HAP-1 (cell line): ENCODE measurements around the gene TXNRD3.
"Not testable (repeated sequence)": the region's sequence is repeated elsewhere in the genome, so short reads cannot be mapped to it uniquely, and the experiment has no call there.

ENCODE experiments used
- DNase-seq, 2 experiments: peaks; one replicate each; pipeline ENCODE4 v3.0.0-alpha.2; 2016 to 2020; ENCODE audit warnings: low spot score in 2 of 2
- H3K27me3 ChIP-seq: fragments of 250-450 bp; sonication (Bioruptor Pico); 2 replicates; pipeline ENCODE4 v1.5.1; 2020; ENCODE audit warnings: low read depth, mild to moderate bottlenecking, moderate library complexity
- H3K36me3 ChIP-seq: fragments of 250-450 bp; sonication (Bioruptor Pico); replicated peaks from 2 replicates; pipeline ENCODE4 v1.5.1; 2020; ENCODE audit warnings: mild to moderate bottlenecking
- H3K4me1 ChIP-seq: fragments of 250-450 bp; sonication (Bioruptor Pico); 2 replicates; pipeline ENCODE4 v1.5.1; 2020; ENCODE audit warnings: mild to moderate bottlenecking
- H3K4me3 ChIP-seq: fragments of 250-450 bp; sonication (Bioruptor Pico); 2 replicates; pipeline ENCODE4 v1.5.1; 2020; ENCODE audit warnings: mild to moderate bottlenecking, moderate library complexity
- H3K9me3 ChIP-seq: fragments of 250-450 bp; sonication (Bioruptor Pico); 2 replicates; pipeline ENCODE4 v1.5.1; 2020; ENCODE audit warnings: mild to moderate bottlenecking, moderate library complexity
- in situ Hi-C: fragments of 300-500 bp; cut with MboI; formaldehyde crosslinking; loops from 3 replicates; pipeline ENCODE4 v1.14.3; 2020; ENCODE audit warnings: low sequenced_read_pairs, inconsistent platforms, mixed read lengths

The TXNRD3 gene

DNA sequence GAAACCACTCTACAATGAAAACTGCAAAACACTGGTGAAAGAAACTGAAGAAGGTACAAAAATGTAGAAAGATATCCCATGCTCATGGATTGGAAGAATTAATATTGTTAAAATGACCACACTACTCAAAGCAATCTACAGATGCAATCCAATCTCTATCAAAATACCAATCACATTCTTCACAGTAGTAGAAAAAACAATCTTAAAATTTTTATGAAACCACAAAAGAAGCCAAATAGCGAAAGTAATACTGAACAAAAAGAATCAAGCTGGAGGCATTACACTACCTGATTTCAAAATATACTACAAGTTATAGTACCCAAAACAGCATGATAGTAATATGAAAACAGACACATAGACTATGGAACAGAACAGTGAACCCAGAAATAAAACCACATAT, 36.9 kb downstream of the TXNRD3 start:
- Histone ChIP-seq H3K27me3 (no peaks in the 10 kb centered on the region), H3K4me3 (no peak overlapping the region), H3K36me3 (0 out of 2 replicates have a peak, but pooled peaks cover 2% of the 10 kb centered on the region), H3K9me3 (no peaks in the 10 kb centered on the region), H3K4me1 (no peaks in the 10 kb centered on the region)
- no peak for DNase-seq
- in situ Hi-C loops, result no loop called here

DNA sequence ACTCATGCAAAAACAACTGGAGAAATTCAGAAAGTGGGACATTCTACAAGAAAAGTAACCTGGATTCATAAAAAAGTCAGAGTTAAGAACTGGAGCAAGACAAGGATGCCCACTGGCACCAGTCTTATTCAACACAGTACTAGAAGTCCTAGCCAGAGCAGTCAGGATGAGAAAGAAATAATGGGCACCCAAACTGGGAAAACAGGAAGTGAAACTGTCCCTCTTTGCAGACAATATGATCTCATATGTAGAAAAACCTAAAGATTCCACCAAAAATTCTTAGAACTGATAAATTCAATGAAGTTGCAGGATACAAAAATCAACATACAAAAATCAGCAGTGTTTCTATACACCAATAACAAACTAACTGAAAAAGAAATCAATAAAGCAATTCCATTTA, 37.4 kb downstream of the TXNRD3 start:
- in situ Hi-C loops, result no loop called here
- H3K4me3 ChIP-seq, result no peak overlapping the region
- H3K27me3 ChIP-seq, result no peaks in the 10 kb centered on the region
- no peaks in the 10 kb centered on the region for H3K9me3 ChIP-seq
- no peak for DNase-seq
- H3K4me1 ChIP-seq, result no peaks in the 10 kb centered on the region
- H3K36me3 ChIP-seq, result 0 out of 2 replicates have a peak, but pooled peaks cover 2% of the 10 kb centered on the region

GRCh38 chr3:126616931-126617330, 38.0 kb downstream of the TXNRD3 start:
- H3K27me3 ChIP-seq, result no peaks in the 10 kb centered on the region
- in situ Hi-C loops, result no loop called here
- H3K9me3 ChIP-seq, result no peaks in the 10 kb centered on the region
- no peaks in the 10 kb centered on the region for H3K4me1 ChIP-seq
- DNase-seq, result no peak
- no peak overlapping the region for H3K4me3 ChIP-seq
- 0 out of 2 replicates have a peak, but pooled peaks cover 2% of the 10 kb centered on the region for H3K36me3 ChIP-seq

DNA sequence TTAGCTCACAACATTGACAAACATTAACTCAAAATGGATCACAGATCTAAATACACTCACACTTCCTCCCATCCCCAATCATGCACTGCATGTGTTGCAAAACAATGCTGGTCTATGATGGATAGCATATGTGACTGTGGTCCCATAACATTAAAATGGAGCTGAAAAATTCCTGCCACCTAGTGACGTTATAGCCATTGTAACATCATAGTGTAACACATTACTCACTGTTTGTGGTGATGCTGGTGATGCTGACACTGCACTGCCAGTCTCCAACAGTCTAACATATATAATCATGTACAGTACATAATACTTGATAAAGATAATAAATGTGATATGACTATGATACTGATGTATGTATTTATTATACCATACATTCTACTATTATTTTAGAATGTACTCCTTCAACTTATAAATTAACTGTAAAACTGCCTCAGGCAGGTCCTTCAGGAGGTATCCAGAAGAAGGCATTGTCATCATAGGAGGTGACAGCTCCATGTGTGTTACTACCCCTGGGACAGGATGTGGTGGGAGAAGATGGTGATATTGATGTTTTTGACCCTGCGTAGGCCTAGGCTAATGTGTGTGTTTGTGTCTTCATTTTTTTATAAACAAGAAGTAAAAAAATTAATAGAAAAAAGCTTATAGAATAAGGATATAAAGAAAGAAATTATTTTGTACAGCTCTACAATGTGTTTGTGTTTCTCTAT, 41.3 kb downstream of the TXNRD3 start:
- Histone ChIP-seq H3K4me1 (no peaks in the 10 kb centered on the region), H3K27me3 (no peaks in the 10 kb centered on the region), H3K9me3 (no peaks in the 10 kb centered on the region), H3K4me3 (no peak overlapping the region), H3K36me3 (peaks cover 2% of the 10 kb centered on the region; the same call in 1 of the 2 replicates)
- DNase-seq, result no peak
- in situ Hi-C loops, result no loop called here

- H3K4me3 ChIP-seq, result no peak overlapping the region
- H3K27me3 ChIP-seq, result no peaks in the 10 kb centered on the region
- in situ Hi-C loops, result no loop called here
- no peaks in the 10 kb centered on the region for H3K9me3 ChIP-seq
- peaks cover 5% of the 10 kb centered on the region for H3K36me3 ChIP-seq
- no peaks in the 10 kb centered on the region for H3K4me1 ChIP-seq
- no peak for DNase-seq
These were observed 42.3 kb downstream of the TXNRD3 start for GRCh38 chr3:126612479-126613205.

- Histone ChIP-seq H3K4me3 (no peak overlapping the region), H3K27me3 (no peaks in the 10 kb centered on the region), H3K36me3 (peaks cover 15% of the 10 kb centered on the region), H3K4me1 (no peaks in the 10 kb centered on the region), H3K9me3 (no peaks in the 10 kb centered on the region)
- no peak for DNase-seq
- in situ Hi-C loops, result no loop called here
These were observed 45.0 kb downstream of the TXNRD3 start for GRCh38 chr3:126609909-126610308.

DNA sequence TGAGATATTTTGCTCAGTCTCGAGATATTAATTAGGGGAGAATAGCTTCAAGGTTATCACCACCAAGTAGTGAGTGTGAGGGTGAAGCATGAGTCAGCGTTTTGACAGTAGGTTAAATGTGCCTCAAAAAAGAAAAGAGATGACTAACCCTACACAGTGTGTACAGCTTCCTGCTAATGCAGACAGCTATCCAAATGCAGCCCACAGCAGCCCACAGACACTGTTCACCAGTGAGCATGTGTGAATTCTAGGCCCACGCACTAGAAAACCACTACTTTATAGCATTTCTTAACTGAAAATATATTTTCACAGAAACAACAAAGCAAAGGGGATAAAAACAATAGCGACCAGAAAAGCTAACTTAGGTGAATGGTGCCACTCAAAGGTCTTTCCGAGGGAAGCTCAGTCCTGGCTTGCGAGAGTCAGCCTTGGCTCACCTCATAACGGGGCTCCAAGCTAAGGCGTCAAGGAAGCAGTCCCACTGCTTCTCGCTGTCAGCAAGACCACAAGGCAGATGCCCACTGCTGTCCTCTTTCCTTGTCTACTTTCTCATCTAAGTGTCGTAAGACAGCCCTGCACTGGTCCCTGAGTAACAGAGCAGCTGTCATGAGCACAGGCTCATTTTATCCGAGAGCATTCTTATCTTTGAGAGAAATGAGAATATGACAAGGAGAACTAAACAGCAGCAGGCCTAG, 47.6 kb downstream of the TXNRD3 start:
- H3K9me3 ChIP-seq, result no peaks in the 10 kb centered on the region
- no peak overlapping the region for H3K4me3 ChIP-seq
- peaks cover 15% of the 10 kb centered on the region for H3K36me3 ChIP-seq
- no peak for DNase-seq
- no peaks in the 10 kb centered on the region for H3K4me1 ChIP-seq
- in situ Hi-C loops, result no loop called here
- no peaks in the 10 kb centered on the region for H3K27me3 ChIP-seq

GRCh38 chr3:126606001-126606400, 48.9 kb downstream of the TXNRD3 start:
- no peaks in the 10 kb centered on the region for H3K27me3 ChIP-seq
- no peaks in the 10 kb centered on the region for H3K9me3 ChIP-seq
- no peaks in the 10 kb centered on the region for H3K4me1 ChIP-seq
- H3K36me3 ChIP-seq, result peaks cover 15% of the 10 kb centered on the region
- DNase-seq, result no peak
- in situ Hi-C loops, result no loop called here
- no peak overlapping the region for H3K4me3 ChIP-seq

DNA sequence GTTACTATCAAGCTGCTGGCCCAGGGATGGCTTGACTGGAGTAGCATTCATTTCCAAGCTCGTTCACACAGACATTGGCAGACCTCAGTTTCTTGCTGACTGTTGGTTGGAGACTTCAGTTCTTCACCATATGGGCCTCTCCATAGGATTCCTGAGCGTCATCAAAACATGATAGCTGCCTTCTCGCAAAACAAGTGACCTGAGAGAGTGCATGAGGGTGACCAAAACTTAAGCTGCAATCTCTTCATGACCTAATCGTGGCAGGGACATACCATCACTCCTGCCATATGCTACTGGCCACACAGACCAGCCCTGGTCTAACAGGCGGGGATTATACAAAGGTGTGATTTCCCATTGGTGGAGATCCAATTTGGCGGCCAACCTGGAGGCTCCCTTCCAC, 50.2 kb downstream of the TXNRD3 start:
- no peaks in the 10 kb centered on the region for H3K27me3 ChIP-seq
- H3K9me3 ChIP-seq, result no peaks in the 10 kb centered on the region
- no peak overlapping the region for H3K4me3 ChIP-seq
- H3K4me1 ChIP-seq, result no peaks in the 10 kb centered on the region
- peaks cover 15% of the 10 kb centered on the region for H3K36me3 ChIP-seq
- DNase-seq, result no peak
- in situ Hi-C loops, result no loop called here

DNA sequence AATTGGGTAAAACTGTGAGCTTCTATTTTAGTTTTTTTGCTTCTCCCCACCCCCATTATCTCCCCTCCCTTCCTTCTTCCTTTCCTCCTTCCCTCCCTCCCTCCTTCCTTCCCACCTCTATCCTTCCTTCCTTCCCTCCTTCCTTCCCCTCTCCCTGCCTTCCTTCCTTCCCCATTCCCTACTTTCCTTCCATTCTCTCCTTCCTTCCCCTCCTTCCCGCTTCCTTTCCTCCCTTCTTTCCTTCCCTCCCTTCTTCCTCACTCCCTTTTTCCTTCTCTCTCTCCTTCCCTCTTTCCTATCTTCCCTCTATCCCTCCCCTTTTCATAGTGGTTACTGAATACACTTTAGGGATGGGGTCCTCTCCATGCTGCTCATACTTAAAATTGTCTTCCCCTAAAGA, 55.8 kb downstream of the TXNRD3 start:
- in situ Hi-C loops, result no loop called here
- no peaks in the 10 kb centered on the region for H3K36me3 ChIP-seq
- H3K27me3 ChIP-seq, result no peaks in the 10 kb centered on the region
- H3K4me1 ChIP-seq, result no peaks in the 10 kb centered on the region
- no peaks in the 10 kb centered on the region for H3K9me3 ChIP-seq
- DNase-seq, result no peak
- no peak overlapping the region for H3K4me3 ChIP-seq

DNA sequence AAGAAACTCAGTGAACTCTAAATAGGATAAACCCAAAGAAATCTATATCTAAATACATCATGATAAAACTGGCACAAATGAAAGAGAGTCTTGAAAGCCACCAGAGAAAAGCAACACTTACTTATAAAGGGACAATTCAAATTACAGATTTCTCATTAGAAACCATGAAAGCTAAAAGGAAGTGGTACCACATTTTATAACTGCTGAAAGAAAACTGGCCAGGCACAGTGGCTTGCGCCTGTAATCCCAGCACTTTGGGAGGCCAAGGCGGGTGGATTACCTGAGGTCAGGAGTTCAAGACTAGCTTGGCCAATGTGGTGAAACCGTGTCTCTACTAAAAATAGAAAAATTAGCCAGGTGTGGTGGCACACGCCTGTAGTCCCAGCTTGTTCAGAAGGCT, 59.4 kb downstream of the TXNRD3 start:
- in situ Hi-C loops, H3K27me3 ChIP-seq, DNase-seq, H3K4me3 ChIP-seq, H3K36me3 ChIP-seq, H3K9me3 ChIP-seq, H3K4me1 ChIP-seq: not testable (repeated sequence)

GRCh38 chr3:126591515-126591914, 63.4 kb downstream of the TXNRD3 start:
- in situ Hi-C loops, H3K4me3 ChIP-seq, H3K27me3 ChIP-seq, H3K4me1 ChIP-seq, DNase-seq, H3K9me3 ChIP-seq, H3K36me3 ChIP-seq: not testable (repeated sequence)

DNA sequence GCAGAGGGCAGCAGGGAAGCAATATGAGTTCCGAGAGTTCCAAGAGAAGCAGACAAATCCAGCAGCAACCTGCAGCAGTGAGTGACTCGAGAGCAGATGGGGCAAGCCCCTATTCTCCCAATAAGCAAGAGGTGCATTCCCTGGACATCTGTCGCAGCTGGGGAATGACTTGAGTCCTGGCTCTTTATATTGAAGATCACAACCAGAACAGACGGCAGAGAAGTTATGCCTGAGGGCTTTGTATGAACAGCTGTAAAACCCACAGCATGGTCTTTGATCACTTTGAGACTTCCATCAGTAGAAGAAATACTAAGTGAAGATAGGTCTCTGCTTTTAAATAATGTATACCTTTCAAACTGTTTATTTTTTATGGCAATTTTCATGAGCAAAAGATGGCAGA, 72.6 kb downstream of the TXNRD3 start:
- Histone ChIP-seq H3K4me1 (no peaks in the 10 kb centered on the region), H3K36me3 (no peaks in the 10 kb centered on the region), H3K9me3 (no peaks in the 10 kb centered on the region), H3K27me3 (no peaks in the 10 kb centered on the region), H3K4me3 (no peak overlapping the region)
- no peak for DNase-seq
- in situ Hi-C loops, result no loop called here

DNA sequence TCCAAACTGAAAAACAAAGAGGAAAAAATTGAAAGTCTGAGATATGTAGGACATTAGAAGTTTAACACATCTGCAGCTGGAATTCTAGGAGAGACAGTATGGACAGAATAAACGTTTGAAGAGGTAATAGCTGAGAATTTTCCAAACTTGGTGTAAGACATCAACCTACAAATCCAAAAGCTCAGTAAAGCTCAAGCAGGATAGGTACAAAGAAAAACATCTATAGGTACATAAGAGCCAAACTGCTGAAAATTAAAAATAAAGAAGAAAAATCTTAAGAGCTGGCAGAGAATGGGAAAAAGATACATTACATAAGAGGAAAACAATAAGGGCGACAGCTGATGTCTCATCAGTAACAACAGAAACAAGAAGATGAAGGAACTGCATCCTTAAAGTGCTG, 73.4 kb downstream of the TXNRD3 start:
- no peaks in the 10 kb centered on the region for H3K9me3 ChIP-seq
- H3K27me3 ChIP-seq, result no peaks in the 10 kb centered on the region
- H3K4me1 ChIP-seq, result no peaks in the 10 kb centered on the region
- H3K4me3 ChIP-seq, result no peak overlapping the region
- in situ Hi-C loops, result no loop called here
- H3K36me3 ChIP-seq, result no peaks in the 10 kb centered on the region
- DNase-seq, result no peak
